ENCODE results near the gene SATB2. TPM values are rescaled to one million over a fixed set of nuclear protein-coding genes. Genes with fewer than 3 reads are reported as not detected.

SATB2 gene
- 100 to 1,000 TPM; 219 to 240 TPM for total RNA-seq
- long read RNA-seq, full-length matches to known transcripts: 7 of 101 reads
- long read RNA-seq, partial matches to known transcripts: 51 of 101 reads
- long read RNA-seq, other reads (novel, unspliced or antisense): 43 of 101 reads

GRCh38 chr2:199457147-199458008, at the start of gene SATB2:
TSS of gene SATB2 (minus strand) at chr2:199457939. CDS start at chr2:199456037, 1,902 bp downstream.
- intact Hi-C loops (cut with DNase I, micrococcal nuclease): no loop called here
- peak; percentile 58 to 66 for DNase-seq
- ATAC-seq: peak; percentile 22

- ATAC-seq (no peak), DNase-seq (no peak)
- intact Hi-C loops (cut with DNase I, micrococcal nuclease): no loop called here
Measured at GRCh38 chr2:199505755-199506403, 48.1 kb upstream of the SATB2 start.

- ATAC-seq: no peak
- DNase-seq: no peak
- intact Hi-C loops (cut with DNase I, micrococcal nuclease): no loop called here
Measured at GRCh38 chr2:199503148-199503547, 45.4 kb upstream of the SATB2 start.

- intact Hi-C loops (cut with DNase I, micrococcal nuclease): no loop called here
Measured at GRCh38 chr2:199499005-199499404, 41.3 kb upstream of the SATB2 start.

GRCh38 chr2:199495147-199495546, 37.4 kb upstream of the SATB2 start:
- no peak for ATAC-seq
- no peak for DNase-seq
- intact Hi-C loops (cut with DNase I, micrococcal nuclease): no loop called here

More at GRCh38 chr2:199499005-199499404, 41.3 kb upstream of the SATB2 start:
- DNase-seq: no peak
- ATAC-seq: no peak

GRCh38 chr2:199490049-199490448, 32.3 kb upstream of the SATB2 start:
- peak; percentile 32 for ATAC-seq
- DNase-seq: no peak
- intact Hi-C loops (cut with DNase I, micrococcal nuclease): no loop called here

- DNase-seq (peak; percentile 42 to 56), ATAC-seq (peak; percentile 44)
- intact Hi-C loops (cut with DNase I, micrococcal nuclease): no loop called here
Measured at GRCh38 chr2:199488772-199489400, 31.1 kb upstream of the SATB2 start.

- intact Hi-C loops (cut with DNase I, micrococcal nuclease): no loop called here
- DNase-seq (peak; percentile 72 to 85), ATAC-seq (peak; percentile 86)
Measured at GRCh38 chr2:199485732-199486335, 28.1 kb upstream of the SATB2 start.

- DNase-seq (peak; percentile 48 to 50), ATAC-seq (peak; percentile 83)
- intact Hi-C loops (cut with DNase I, micrococcal nuclease): no loop called here
Measured at GRCh38 chr2:199484927-199485326, 27.2 kb upstream of the SATB2 start.

- intact Hi-C loops (cut with DNase I, micrococcal nuclease): no loop called here
- no peak for ATAC-seq
Measured at GRCh38 chr2:199480966-199481365, 23.2 kb upstream of the SATB2 start.

GRCh38 chr2:199477277-199477834, 19.6 kb upstream of the SATB2 start:
- peak; percentile 68 for ATAC-seq
- intact Hi-C loops (cut with DNase I, micrococcal nuclease): no loop called here
- no peak for DNase-seq

More at GRCh38 chr2:199480966-199481365, 23.2 kb upstream of the SATB2 start:
- no peak for DNase-seq

- DNase-seq (peak; percentile 64 to 82), ATAC-seq (peak; percentile 54)
- intact Hi-C loops (cut with DNase I, micrococcal nuclease): no loop called here
Measured at GRCh38 chr2:199471443-199472057, 13.8 kb upstream of the SATB2 start.

- ATAC-seq (peak; percentile 6), DNase-seq (no peak)
- intact Hi-C loops (cut with DNase I, micrococcal nuclease): no loop called here
Measured at GRCh38 chr2:199470672-199471442, 13.1 kb upstream of the SATB2 start.

GRCh38 chr2:199470361-199470671, 12.6 kb upstream of the SATB2 start:
- intact Hi-C loops (cut with DNase I, micrococcal nuclease): no loop called here
- ATAC-seq (no peak), DNase-seq (no peak)

- peak in 1 of 2 donors; percentile 47 for DNase-seq
- no peak for ATAC-seq
- intact Hi-C loops (cut with DNase I, micrococcal nuclease): no loop called here
Measured at GRCh38 chr2:199469514-199470360, 12.0 kb upstream of the SATB2 start.

- DNase-seq (peak; percentile 73 to 84), ATAC-seq (peak; percentile 48)
- intact Hi-C loops (cut with DNase I, micrococcal nuclease): no loop called here
Measured at GRCh38 chr2:199468561-199469513, 11.1 kb upstream of the SATB2 start.

All from left colon (tissue), 2 donors.